Gastrocnemius medialis (tissue), 4 donors: ENCODE data around the gene ACVR1B. TPM values are rescaled to one million over a fixed set of nuclear protein-coding genes. Genes with fewer than 3 reads are reported as not detected.

Source experiments
- ATAC-seq, 2 donors: fragments of 150-250 bp; one replicate each; pipeline ENCODE4 v1.9.1; 2016
- DNase-seq, 2 donors: peaks; one replicate each; pipeline ENCODE4 v3.0.0-alpha.2; 2019
- H3K27ac ChIP-seq, 4 donors: fragments of 200-600 bp; sonication (generic); 1 replicate in 1 of 4; 2 replicates in 3 of 4; pipeline ENCODE4 v1.5.1; 2016 to 2018; ENCODE audit warnings: mild to moderate bottlenecking in 2 of 4, moderate library complexity in 1 of 4
- H3K27me3 ChIP-seq, 3 donors: fragments of 200-600 bp; sonication (generic) in 2 of 3; 1 replicate in 1 of 3; 2 replicates in 2 of 3; pipeline versions ENCODE4 v1.5.1 to v1.6.0; 2016 to 2019; ENCODE audit warnings: mild to moderate bottlenecking in 1 of 3, moderate library complexity in 1 of 3
- H3K36me3 ChIP-seq, 2 donors: fragments of 200-600 bp; sonication (generic) in 1 of 2; one replicate each; pipeline ENCODE4 v1.5.1; 2017 to 2018
- H3K4me1 ChIP-seq, 2 donors: fragments of 200-600 bp; sonication (generic) in 1 of 2; one replicate each; pipeline ENCODE4 v1.5.1; 2016 to 2017; ENCODE audit warnings: mild to moderate bottlenecking in 2 of 2
- H3K4me3 ChIP-seq, 4 donors: fragments of 200-600 bp; sonication (generic) in 3 of 4; 1 replicate in 1 of 4; 2 replicates in 3 of 4; pipeline ENCODE4 v1.5.1; 2016 to 2019; ENCODE audit warnings: mild to moderate bottlenecking in 2 of 4
- H3K9me3 ChIP-seq, 3 donors: fragments of 200-600 bp; sonication (generic) in 2 of 3; 1 replicate in 1 of 3; 2 replicates in 2 of 3; pipeline ENCODE4 v1.5.1; 2016 to 2019
- CTCF ChIP-seq, 5 experiments: fragments of 450-650 bp in 3 of 5; fragments of 200-600 bp in 2 of 5; sonication (generic) in 2 of 5; IDR thresholded peaks in 4 of 5; conservative IDR thresholded peaks in 1 of 5; 1 replicate in 4 of 5; 2 replicates in 1 of 5; pipeline ENCODE4 v1.5.1; 2016 to 2019; ENCODE audit warnings: antibody characterized with exemption in 5 of 5, mild to moderate bottlenecking in 3 of 5, moderate library complexity in 3 of 5
- POLR2A ChIP-seq, 2 donors: fragments of 450-650 bp; IDR thresholded peaks; one replicate each; pipeline ENCODE4 v1.6.1; 2017; ENCODE audit warnings: antibody characterized with exemption in 2 of 2, mild to moderate bottlenecking in 2 of 2, moderate library complexity in 2 of 2
- in situ Hi-C, 4 donors: fragments of 200-750 bp; cut with MboI; loops; one replicate each; pipeline versions ENCODE4 v1.15.0 to v1.8.0; 2017; ENCODE audit warnings: low sequenced_read_pairs in 4 of 4
- intact Hi-C: fragments of 100-400 bp; cut with DNase I; formaldehyde crosslinking; loops from one replicate; pipeline ENCODE4 v1.15.1; 2023; ENCODE audit warnings: low total_unique reads
- total RNA-seq, 4 donors: library from RNA; depleted of rRNA; stranded (reverse); fragments of >200 nt; gene quantifications; one replicate each; pipeline versions ENCODE4 v1.1.0 to v1.2.3, GENCODE V29; 2016

ACVR1B gene
- total RNA-seq, 4 donors from 2014 or later, result 8.7 to 15.9 (median 10.1) TPM

- intact Hi-C loops, result loop anchor here (1.0 to 2.0 kb wide), 2 partner anchors 18 to 36 kb away; partner anchors contain the start of genes ATG101 and NR4A1
Measured at GRCh38 chr12:52032804-52033445, 81.4 kb downstream of the ACVR1B start.

GRCh38 chr12:52033446-52034140 lies 82.1 kb downstream of the ACVR1B start:
- Histone ChIP-seq H3K27me3 (no peaks in the 10 kb centered on the region), H3K9me3 (no peaks in the 10 kb centered on the region), H3K4me3 (peak overlapping the region; percentile 36 to 53 (median 42)), H3K36me3 (no peaks in the 10 kb centered on the region), H3K4me1 (peaks cover 48 to 69% of the 10 kb centered on the region in 2 donors), H3K27ac (peak overlapping the region; percentile 91 to 95 (median 92))
- ATAC-seq, result peak in 1 of 2 donors; percentile 4
- TF ChIP-seq POLR2A (IDR thresholded peaks at IDR 0.05) (no peak), CTCF (IDR thresholded peaks at IDR 0.05 in 4 of 5, conservative IDR thresholded peaks at IDR 0.05 in 1 of 5) (no peak)
- DNase-seq, result no peak
- in situ Hi-C loops, result no loop called here
- intact Hi-C loops, result loop anchor here (1.0 to 2.0 kb wide), 2 partner anchors 18 to 35 kb away; partner anchors contain the start of genes ATG101 and NR4A1

More at GRCh38 chr12:52032804-52033445, 81.4 kb downstream of the ACVR1B start:
- TF ChIP-seq CTCF (IDR thresholded peaks at IDR 0.05 in 4 of 5, conservative IDR thresholded peaks at IDR 0.05 in 1 of 5) (no peak), POLR2A (IDR thresholded peaks at IDR 0.05) (peak; percentile 86 to 96)
- H3K36me3 ChIP-seq, result no peaks in the 10 kb centered on the region
- peak overlapping the region; percentile 44 to 53 (median 48) for H3K4me3 ChIP-seq
- in situ Hi-C loops, result no loop called here
- peaks cover 45 to 62% of the 10 kb centered on the region in 2 donors for H3K4me1 ChIP-seq
- H3K9me3 ChIP-seq, result no peaks in the 10 kb centered on the region
- peak; percentile 85 for ATAC-seq
- DNase-seq, result peak; percentile 98 to 99
- peak overlapping the region; percentile 91 to 95 (median 92) for H3K27ac ChIP-seq
- no peaks in the 10 kb centered on the region for H3K27me3 ChIP-seq

- intact Hi-C loops (no loop called here), in situ Hi-C loops (no loop called here)
- Histone ChIP-seq H3K36me3 (no peaks in the 10 kb centered on the region), H3K4me1 (peaks cover 33 to 60% of the 10 kb centered on the region in 2 donors), H3K9me3 (no peaks in the 10 kb centered on the region), H3K27me3 (no peaks in the 10 kb centered on the region), H3K27ac (peak overlapping the region; percentile 36 to 95 (median 91)), H3K4me3 (no peak overlapping the region)
- TF ChIP-seq POLR2A (IDR thresholded peaks at IDR 0.05), result no peak
- no peak for TF ChIP-seq CTCF (IDR thresholded peaks at IDR 0.05 in 4 of 5, conservative IDR thresholded peaks at IDR 0.05 in 1 of 5)
- no peak for ATAC-seq
- no peak for DNase-seq
Measured at GRCh38 chr12:52035190-52035589, 83.7 kb downstream of the ACVR1B start.

- Histone ChIP-seq H3K27ac (peak overlapping the region; percentile 88 to 95 (median 91)), H3K9me3 (no peaks in the 10 kb centered on the region), H3K4me3 (no peak overlapping the region), H3K36me3 (no peaks in the 10 kb centered on the region), H3K4me1 (peaks cover 33 to 60% of the 10 kb centered on the region in 2 donors), H3K27me3 (no peaks in the 10 kb centered on the region)
- DNase-seq (no peak), ATAC-seq (no peak)
- intact Hi-C loops, result no loop called here
- in situ Hi-C loops, result no loop called here
- TF ChIP-seq POLR2A (IDR thresholded peaks at IDR 0.05) (no peak), CTCF (IDR thresholded peaks at IDR 0.05 in 4 of 5, conservative IDR thresholded peaks at IDR 0.05 in 1 of 5) (no peak)
Measured at GRCh38 chr12:52035926-52036325, 84.4 kb downstream of the ACVR1B start.
